ENCODE results near the gene SLC35C1.

DNA sequence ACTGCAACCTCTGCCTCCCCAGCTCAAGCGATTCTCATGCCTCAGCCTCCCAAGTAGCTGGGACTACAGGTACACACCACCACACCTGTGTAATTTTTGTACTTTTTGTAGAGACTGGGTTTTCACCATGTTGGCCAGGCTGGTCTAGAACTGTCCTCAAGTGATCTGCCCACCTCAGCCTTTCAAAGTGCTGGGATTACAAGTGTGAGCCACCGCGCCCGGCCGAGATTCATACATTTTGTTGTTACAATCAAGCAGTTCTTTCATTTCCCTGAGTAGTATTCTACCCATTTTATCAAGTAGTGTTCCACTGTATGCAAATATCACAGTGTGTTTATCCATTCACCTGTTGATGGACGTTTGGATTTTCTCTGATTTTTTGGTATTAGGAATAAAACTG lies 26.6 kb upstream of the SLC35C1 start:
- TF ChIP-seq, protein P1, sequence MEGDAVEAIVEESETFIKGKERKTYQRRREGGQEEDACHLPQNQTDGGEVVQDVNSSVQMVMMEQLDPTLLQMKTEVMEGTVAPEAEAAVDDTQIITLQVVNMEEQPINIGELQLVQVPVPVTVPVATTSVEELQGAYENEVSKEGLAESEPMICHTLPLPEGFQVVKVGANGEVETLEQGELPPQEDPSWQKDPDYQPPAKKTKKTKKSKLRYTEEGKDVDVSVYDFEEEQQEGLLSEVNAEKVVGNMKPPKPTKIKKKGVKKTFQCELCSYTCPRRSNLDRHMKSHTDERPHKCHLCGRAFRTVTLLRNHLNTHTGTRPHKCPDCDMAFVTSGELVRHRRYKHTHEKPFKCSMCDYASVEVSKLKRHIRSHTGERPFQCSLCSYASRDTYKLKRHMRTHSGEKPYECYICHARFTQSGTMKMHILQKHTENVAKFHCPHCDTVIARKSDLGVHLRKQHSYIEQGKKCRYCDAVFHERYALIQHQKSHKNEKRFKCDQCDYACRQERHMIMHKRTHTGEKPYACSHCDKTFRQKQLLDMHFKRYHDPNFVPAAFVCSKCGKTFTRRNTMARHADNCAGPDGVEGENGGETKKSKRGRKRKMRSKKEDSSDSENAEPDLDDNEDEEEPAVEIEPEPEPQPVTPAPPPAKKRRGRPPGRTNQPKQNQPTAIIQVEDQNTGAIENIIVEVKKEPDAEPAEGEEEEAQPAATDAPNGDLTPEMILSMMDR (IDR thresholded peaks at IDR 0.05): no peak
- no peak for TF ChIP-seq POLR2A (IDR thresholded peaks at IDR 0.05)
